OCI-LY1 (cell line): ENCODE data around the gene HBM.
"Not testable (repeated sequence)": the region's sequence is repeated elsewhere in the genome, so short reads cannot be mapped to it uniquely, and the experiment has no call there.

Source experiments
- H2AFZ ChIP-seq: fragments of 200-600 bp; sonication (generic), shearing (Covaris generic); 2 replicates; pipeline ENCODE4 v1.6.0; 2014; ENCODE audit warnings: antibody characterized with exemption, mild to moderate bottlenecking, low read length
- H3F3A ChIP-seq: fragments of 200-600 bp; sonication (generic), shearing (Covaris generic); 2 replicates; pipeline ENCODE4 v1.6.0; 2014; ENCODE audit warnings: mild to moderate bottlenecking, antibody characterized with exemption, low read length, moderate library complexity; ENCODE audit not compliant: insufficient read depth
- H3K27ac ChIP-seq: fragments of 200-600 bp; sonication (generic); 2 replicates; pipeline ENCODE4 v1.5.1; 2014; ENCODE audit warnings: low read length, mixed run types, mild to moderate bottlenecking, low read depth; ENCODE audit not compliant: poor library complexity, severe bottlenecking
- H3K27me3 ChIP-seq: fragments of 200-600 bp; sonication (generic); 2 replicates; pipeline ENCODE4 v1.6.0; 2014; ENCODE audit warnings: antibody characterized with exemption, mild to moderate bottlenecking, low read length, moderate library complexity; ENCODE audit not compliant: insufficient read depth
- H3K36me3 ChIP-seq: fragments of 200-600 bp; sonication (generic); 2 replicates; pipeline ENCODE4 v1.6.1; 2014; ENCODE audit warnings: mild to moderate bottlenecking, antibody characterized with exemption, low read length, moderate library complexity, mixed read lengths; ENCODE audit not compliant: insufficient read depth
- H3K4me1 ChIP-seq: fragments of 200-600 bp; sonication (generic); 2 replicates; pipeline ENCODE4 v1.5.1; 2014; ENCODE audit warnings: mild to moderate bottlenecking, low read length, moderate library complexity; ENCODE audit not compliant: insufficient read depth, severe bottlenecking
- H3K4me2 ChIP-seq: fragments of 200-600 bp; sonication (generic), shearing (Covaris generic); 2 replicates; pipeline ENCODE4 v1.6.1; 2014; ENCODE audit warnings: low read length
- H3K4me3 ChIP-seq: fragments of 200-600 bp; sonication (generic); 2 replicates; pipeline ENCODE4 v1.5.1; 2014; ENCODE audit warnings: low read length, low read depth, mild to moderate bottlenecking, mixed read lengths; ENCODE audit not compliant: poor library complexity, severe bottlenecking
- H3K79me2 ChIP-seq: fragments of 200-600 bp; shearing (Covaris generic); 2 replicates; pipeline ENCODE4 v1.6.1; 2016; ENCODE audit warnings: mixed run types, low read length, mixed read lengths; ENCODE audit not compliant: insufficient read depth
- H3K9ac ChIP-seq: fragments of 200-600 bp; sonication (generic), shearing (Covaris generic); 2 replicates; pipeline ENCODE4 v1.6.1; 2014; ENCODE audit warnings: mild to moderate bottlenecking, low read length, mixed read lengths
- H3K9me2 ChIP-seq: fragments of 200-600 bp; sonication (generic), shearing (Covaris generic); 2 replicates; pipeline ENCODE4 v1.6.1; 2014; ENCODE audit warnings: low read depth, mild to moderate bottlenecking, low read length, mixed read lengths
- H3K9me3 ChIP-seq: fragments of 200-600 bp; shearing (Covaris generic); 2 replicates; pipeline ENCODE4 v1.6.1; 2014; ENCODE audit warnings: low read length, mixed read lengths
- H4K20me1 ChIP-seq: fragments of 200-600 bp; sonication (generic), shearing (Covaris generic); 2 replicates; pipeline ENCODE4 v1.6.0; 2016; ENCODE audit warnings: mild to moderate bottlenecking, low read length; ENCODE audit not compliant: insufficient read depth
- EZH2 ChIP-seq: fragments of 200-600 bp; sonication (generic), shearing (Covaris generic); IDR thresholded peaks from 2 replicates; pipeline ENCODE4 v1.8.0; 2017; ENCODE audit warnings: borderline replicate concordance, mixed run types, mild to moderate bottlenecking, antibody characterized with exemption, low read length, moderate library complexity, mixed read lengths
- TF ChIP-seq, protein P1 (sequence below): fragments of 200-600 bp; sonication (generic), shearing (Covaris generic); IDR thresholded peaks from 2 replicates; pipeline ENCODE4 v1.5.1; 2017; ENCODE audit warnings: mild to moderate bottlenecking, antibody characterized with exemption, low read length, moderate library complexity, mixed read lengths

The HBM gene

GRCh38 chr16:203246-203645, 37.5 kb downstream of the HBM start:
- Histone ChIP-seq H3K9me3 (no peaks in the 10 kb centered on the region), H3K9ac (no peak overlapping the region), H3K9me2 (no peaks in the 10 kb centered on the region), H4K20me1 (no peaks in the 10 kb centered on the region), H3K27me3 (no peaks in the 10 kb centered on the region), H3K4me2 (no peak overlapping the region), H3K4me3 (no peak overlapping the region), H3F3A (no peaks in the 10 kb centered on the region), H2AFZ (no peak overlapping the region), H3K79me2 (no peaks in the 10 kb centered on the region), H3K36me3 (peaks cover 84% of the 10 kb centered on the region), H3K4me1 (no peaks in the 10 kb centered on the region), H3K27ac (no peak overlapping the region)
- TF ChIP-seq, protein P1, sequence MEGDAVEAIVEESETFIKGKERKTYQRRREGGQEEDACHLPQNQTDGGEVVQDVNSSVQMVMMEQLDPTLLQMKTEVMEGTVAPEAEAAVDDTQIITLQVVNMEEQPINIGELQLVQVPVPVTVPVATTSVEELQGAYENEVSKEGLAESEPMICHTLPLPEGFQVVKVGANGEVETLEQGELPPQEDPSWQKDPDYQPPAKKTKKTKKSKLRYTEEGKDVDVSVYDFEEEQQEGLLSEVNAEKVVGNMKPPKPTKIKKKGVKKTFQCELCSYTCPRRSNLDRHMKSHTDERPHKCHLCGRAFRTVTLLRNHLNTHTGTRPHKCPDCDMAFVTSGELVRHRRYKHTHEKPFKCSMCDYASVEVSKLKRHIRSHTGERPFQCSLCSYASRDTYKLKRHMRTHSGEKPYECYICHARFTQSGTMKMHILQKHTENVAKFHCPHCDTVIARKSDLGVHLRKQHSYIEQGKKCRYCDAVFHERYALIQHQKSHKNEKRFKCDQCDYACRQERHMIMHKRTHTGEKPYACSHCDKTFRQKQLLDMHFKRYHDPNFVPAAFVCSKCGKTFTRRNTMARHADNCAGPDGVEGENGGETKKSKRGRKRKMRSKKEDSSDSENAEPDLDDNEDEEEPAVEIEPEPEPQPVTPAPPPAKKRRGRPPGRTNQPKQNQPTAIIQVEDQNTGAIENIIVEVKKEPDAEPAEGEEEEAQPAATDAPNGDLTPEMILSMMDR: no peak
- no peak for TF ChIP-seq EZH2

DNA sequence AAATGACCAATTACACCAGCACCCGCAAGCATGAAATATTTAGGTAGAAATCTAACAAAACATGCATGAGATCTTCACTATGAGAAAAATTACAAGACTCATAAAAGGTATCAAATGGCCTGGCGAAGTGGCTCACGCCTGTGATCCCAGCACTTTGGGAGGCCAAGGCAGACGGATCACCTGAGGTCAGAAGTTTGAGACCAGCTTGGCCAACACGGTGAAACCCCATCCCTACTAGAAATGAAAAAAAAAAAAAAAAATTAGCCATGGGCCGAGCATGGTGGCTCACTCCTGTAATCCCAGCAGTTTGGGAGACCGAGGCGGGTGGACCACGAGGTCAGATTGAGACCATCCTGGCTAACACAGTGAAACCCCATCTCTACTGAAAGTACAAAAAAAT, 38.3 kb downstream of the HBM start:
- H4K20me1 ChIP-seq, H3K9ac ChIP-seq, H3K9me2 ChIP-seq, H3K79me2 ChIP-seq, H3K9me3 ChIP-seq, H3K4me2 ChIP-seq, H2AFZ ChIP-seq, H3K4me1 ChIP-seq, H3K27me3 ChIP-seq, H3F3A ChIP-seq, H3K27ac ChIP-seq, H3K4me3 ChIP-seq: not testable (repeated sequence)
- peaks cover 84% of the 10 kb centered on the region for H3K36me3 ChIP-seq

- H4K20me1 ChIP-seq, H3K27me3 ChIP-seq, H3K9me3 ChIP-seq, H3K4me3 ChIP-seq, H3K9ac ChIP-seq, H3F3A ChIP-seq, H3K9me2 ChIP-seq, H3K4me1 ChIP-seq, H3K27ac ChIP-seq, H3K79me2 ChIP-seq, H2AFZ ChIP-seq, H3K4me2 ChIP-seq: not testable (repeated sequence)
- peaks cover 93% of the 10 kb centered on the region for H3K36me3 ChIP-seq
Measured at GRCh38 chr16:209359-209758, 43.6 kb downstream of the HBM start.

- not testable (repeated sequence) for H3K27me3 ChIP-seq, H3K9ac ChIP-seq, H3K4me2 ChIP-seq, H3K4me3 ChIP-seq, H3K9me3 ChIP-seq, H3K9me2 ChIP-seq, H3K27ac ChIP-seq, H3F3A ChIP-seq, H3K4me1 ChIP-seq, H2AFZ ChIP-seq, H3K79me2 ChIP-seq, H4K20me1 ChIP-seq
- peaks cover 94% of the 10 kb centered on the region for H3K36me3 ChIP-seq
Measured at GRCh38 chr16:211631-212180, 45.9 kb downstream of the HBM start.

DNA sequence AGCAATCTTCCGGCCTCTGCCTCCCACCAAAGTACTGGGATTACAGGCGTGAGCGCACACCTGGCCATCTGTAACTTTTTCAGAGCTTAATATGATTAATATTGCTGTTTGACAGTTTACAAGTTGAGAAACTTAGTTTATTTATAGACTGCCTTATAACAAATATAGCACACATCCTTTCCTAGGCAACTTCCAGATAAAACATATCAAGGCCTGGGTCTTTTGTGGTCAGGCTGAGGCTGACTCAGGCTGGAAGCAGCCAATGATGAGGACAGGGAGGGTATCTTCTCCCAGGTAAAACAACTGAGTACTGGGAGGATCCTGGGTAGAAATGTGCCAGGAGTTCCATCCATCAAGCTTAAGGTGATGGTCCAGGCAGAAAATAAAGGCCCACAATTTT, 47.2 kb downstream of the HBM start:
- Histone ChIP-seq H3K4me2 (no peak overlapping the region), H3K27me3 (no peaks in the 10 kb centered on the region), H3K4me1 (no peaks in the 10 kb centered on the region), H3F3A (no peaks in the 10 kb centered on the region), H3K79me2 (no peaks in the 10 kb centered on the region; the same call in 1 of the 2 replicates), H3K9ac (no peak overlapping the region), H2AFZ (no peak overlapping the region), H3K9me2 (no peaks in the 10 kb centered on the region), H3K36me3 (peaks cover 92% of the 10 kb centered on the region), H3K27ac (no peak overlapping the region), H3K4me3 (no peak overlapping the region), H3K9me3 (no peaks in the 10 kb centered on the region), H4K20me1 (no peaks in the 10 kb centered on the region)
- TF ChIP-seq, protein P1: no peak
- no peak for TF ChIP-seq EZH2
